ENCODE results near the gene XRCC5. TPM values are rescaled to one million over a fixed set of nuclear protein-coding genes. Genes with fewer than 3 reads are reported as not detected.

The XRCC5 gene
- total RNA-seq, 1 donor from 2014 or later = 524 TPM

DNA sequence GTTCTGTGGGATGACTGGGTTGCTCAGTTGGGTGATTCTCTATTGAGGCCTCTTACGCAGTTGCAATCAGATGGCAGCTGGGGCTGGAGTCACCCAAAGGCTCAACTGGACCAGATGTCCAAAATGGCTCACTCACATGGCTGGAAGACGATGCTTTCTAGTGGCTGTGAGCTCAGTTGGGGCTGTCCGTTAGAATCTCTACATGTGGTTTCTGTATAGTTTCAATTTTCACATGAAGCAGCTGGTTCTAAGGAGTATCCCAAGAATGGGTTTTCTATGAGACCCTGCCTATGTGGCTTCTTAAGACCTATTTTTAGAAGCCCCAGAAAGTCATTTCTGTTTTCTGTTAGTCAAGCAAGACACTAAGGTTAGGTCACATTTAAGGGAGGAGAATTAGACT is 4.4 kb downstream of the XRCC5 start:
- H3K36me3 Mint-ChIP-seq (ENCODE audit: low read depth) = peaks cover 37% of the 10 kb centered on the region
- H3K4me1 Mint-ChIP-seq = peaks cover 88% of the 10 kb centered on the region
- no peak overlapping the region for H3K27ac Mint-ChIP-seq (ENCODE audit: unreplicated experiment)
- H3K4me3 Mint-ChIP-seq = peak overlapping the region; percentile 92
- no peaks in the 10 kb centered on the region for H3K9me3 Mint-ChIP-seq
- peaks cover 4% of the 10 kb centered on the region for H3K27me3 Mint-ChIP-seq (ENCODE audit: low read depth)
- no peak for DNase-seq (ENCODE audit: low read depth, low spot score)
- TF ChIP-seq, protein P1, sequence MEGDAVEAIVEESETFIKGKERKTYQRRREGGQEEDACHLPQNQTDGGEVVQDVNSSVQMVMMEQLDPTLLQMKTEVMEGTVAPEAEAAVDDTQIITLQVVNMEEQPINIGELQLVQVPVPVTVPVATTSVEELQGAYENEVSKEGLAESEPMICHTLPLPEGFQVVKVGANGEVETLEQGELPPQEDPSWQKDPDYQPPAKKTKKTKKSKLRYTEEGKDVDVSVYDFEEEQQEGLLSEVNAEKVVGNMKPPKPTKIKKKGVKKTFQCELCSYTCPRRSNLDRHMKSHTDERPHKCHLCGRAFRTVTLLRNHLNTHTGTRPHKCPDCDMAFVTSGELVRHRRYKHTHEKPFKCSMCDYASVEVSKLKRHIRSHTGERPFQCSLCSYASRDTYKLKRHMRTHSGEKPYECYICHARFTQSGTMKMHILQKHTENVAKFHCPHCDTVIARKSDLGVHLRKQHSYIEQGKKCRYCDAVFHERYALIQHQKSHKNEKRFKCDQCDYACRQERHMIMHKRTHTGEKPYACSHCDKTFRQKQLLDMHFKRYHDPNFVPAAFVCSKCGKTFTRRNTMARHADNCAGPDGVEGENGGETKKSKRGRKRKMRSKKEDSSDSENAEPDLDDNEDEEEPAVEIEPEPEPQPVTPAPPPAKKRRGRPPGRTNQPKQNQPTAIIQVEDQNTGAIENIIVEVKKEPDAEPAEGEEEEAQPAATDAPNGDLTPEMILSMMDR (conservative IDR thresholded peaks at IDR 0.05) = no peak

DNA sequence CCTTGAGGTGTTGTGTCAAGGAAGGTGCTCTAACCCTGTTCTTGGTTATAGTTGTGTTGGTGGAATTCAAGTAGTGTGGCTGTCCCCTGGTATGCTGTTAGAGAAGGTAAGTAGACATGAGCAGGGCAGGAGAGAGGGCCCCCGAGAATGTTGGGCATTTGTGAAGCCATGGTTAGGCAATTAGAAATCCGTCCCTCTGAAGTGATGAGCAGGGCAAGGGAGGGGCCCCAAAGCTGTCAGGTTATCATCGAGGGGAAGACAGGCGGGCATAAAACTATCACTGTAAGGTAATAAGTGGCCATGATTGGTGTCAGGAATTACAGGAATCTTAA is 5.2 kb downstream of the XRCC5 start:
- no peak for DNase-seq (ENCODE audit: low read depth, low spot score)
- H3K27ac Mint-ChIP-seq (ENCODE audit: unreplicated experiment) = peak overlapping the region; percentile 2
- H3K27me3 Mint-ChIP-seq (ENCODE audit: low read depth) = no peaks in the 10 kb centered on the region
- peaks cover 36% of the 10 kb centered on the region for H3K36me3 Mint-ChIP-seq (ENCODE audit: low read depth)
- peaks cover 88% of the 10 kb centered on the region for H3K4me1 Mint-ChIP-seq
- H3K4me3 Mint-ChIP-seq = peak overlapping the region; percentile 92
- no peaks in the 10 kb centered on the region for H3K9me3 Mint-ChIP-seq
- TF ChIP-seq, protein P1 (conservative IDR thresholded peaks at IDR 0.05) = no peak

DNA sequence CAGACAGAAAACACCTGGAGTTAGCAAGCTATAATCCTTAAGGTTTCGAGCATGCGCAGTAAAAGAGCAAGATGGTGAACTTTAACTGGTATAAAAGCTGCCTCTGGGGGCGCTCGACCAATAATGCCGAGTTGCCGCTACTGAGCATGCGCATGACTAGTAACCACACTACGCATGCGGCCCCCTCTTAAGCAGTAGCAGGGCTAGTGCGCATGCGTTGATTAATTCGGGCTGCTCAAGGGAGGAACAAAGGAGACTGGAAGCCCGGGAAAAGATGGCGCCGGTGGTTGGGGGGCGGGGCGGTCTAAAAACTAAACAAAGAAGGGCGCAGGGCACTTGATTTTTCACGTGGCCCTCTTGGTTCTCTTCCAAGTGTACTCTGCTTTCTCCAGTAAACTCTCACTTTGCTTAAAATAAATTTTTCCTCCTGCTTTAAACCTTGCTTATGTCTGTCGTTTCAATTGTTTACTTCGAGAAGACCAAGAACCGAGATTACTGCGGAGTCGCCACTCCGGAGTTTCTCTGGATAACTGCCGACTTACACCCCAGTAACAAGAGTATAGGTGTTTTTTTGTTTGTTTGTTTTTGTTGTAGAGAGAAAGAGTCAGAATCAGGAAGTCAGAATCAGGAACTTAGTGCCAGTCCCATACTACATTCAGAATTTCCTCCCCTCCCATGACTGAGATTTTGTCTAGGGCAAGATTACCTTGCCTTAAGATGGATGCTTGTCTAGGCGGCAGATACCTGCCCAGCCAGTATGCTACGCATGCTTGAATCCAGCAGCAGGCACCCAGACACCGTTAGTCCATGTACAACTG is 5.8 kb downstream of the XRCC5 start:
- H3K4me3 Mint-ChIP-seq = peak overlapping the region; percentile 92
- H3K9me3 Mint-ChIP-seq = no peaks in the 10 kb centered on the region

DNA sequence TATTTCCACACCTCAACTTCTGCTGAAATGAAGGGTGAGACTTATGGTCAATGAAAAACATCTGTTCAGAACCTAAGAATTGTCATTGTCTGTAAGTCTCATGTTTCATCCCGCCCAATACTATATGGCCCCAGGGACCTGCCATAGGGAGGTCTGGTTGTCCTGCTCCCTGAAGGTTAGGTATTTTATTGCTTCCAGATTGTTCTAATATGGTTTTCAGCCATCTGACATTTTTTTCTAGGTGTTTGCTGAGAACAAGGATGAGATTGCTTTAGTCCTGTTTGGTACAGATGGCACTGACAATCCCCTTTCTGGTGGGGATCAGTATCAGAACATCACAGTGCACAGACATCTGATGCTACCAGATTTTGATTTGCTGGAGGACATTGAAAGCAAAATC is 7.3 kb downstream of the XRCC5 start:
- peaks cover 42% of the 10 kb centered on the region for H3K36me3 Mint-ChIP-seq (ENCODE audit: low read depth)
- TF ChIP-seq, protein P1 (conservative IDR thresholded peaks at IDR 0.05) = no peak
- peaks cover 80% of the 10 kb centered on the region for H3K4me1 Mint-ChIP-seq
- H3K9me3 Mint-ChIP-seq = no peaks in the 10 kb centered on the region
- H3K27me3 Mint-ChIP-seq (ENCODE audit: low read depth) = no peaks in the 10 kb centered on the region
- no peak for DNase-seq (ENCODE audit: low read depth, low spot score)
- peak overlapping the region; percentile 50 for H3K4me3 Mint-ChIP-seq
- H3K27ac Mint-ChIP-seq (ENCODE audit: unreplicated experiment) = peak overlapping the region; percentile 65

More for the DNA sequence above, 5.8 kb downstream of the XRCC5 start:
- peaks cover 39% of the 10 kb centered on the region for H3K36me3 Mint-ChIP-seq (ENCODE audit: low read depth)
- peak overlapping the region; percentile 100 for H3K27ac Mint-ChIP-seq (ENCODE audit: unreplicated experiment)
- no peaks in the 10 kb centered on the region for H3K27me3 Mint-ChIP-seq (ENCODE audit: low read depth)
- DNase-seq (ENCODE audit: low read depth, low spot score) = peak; percentile 99
- peaks cover 91% of the 10 kb centered on the region for H3K4me1 Mint-ChIP-seq
- TF ChIP-seq, protein P1 (conservative IDR thresholded peaks at IDR 0.05) = peak; percentile 90

DNA sequence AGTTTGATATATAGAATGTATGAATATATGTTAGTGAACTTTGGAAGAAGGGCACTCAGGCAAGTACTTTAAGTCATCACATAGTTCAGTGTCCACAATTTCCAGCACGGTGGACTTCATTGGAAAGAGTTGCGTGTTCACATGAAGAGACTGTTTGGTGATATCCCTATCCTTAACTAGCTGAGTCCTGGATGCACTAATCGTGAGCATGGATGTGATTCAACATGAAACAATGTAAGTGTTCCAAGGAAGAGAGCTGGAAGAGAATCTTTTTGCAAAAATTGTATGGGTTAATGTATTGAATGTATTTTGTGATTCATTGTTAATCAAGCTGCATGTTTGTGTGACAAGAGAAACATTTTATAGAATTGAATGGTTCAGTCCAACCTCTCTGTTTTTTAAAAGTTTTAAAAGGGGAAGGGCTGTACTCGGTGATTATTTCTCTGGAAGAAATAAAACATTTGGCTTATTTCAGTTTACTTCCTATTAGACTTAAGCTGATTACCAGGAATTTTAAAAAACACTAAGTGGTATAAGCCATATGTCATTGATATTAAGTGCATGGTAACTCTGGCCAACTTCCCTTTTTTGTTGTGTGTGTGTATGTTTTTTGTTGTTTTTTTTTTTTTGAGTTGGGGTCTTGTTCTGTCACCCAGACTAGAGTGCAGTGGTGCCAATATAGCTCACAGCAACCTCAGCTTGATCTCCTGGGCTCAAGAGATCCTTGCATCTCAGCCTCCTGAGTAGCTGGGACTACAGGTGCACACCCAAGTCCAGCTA is 8.6 kb downstream of the XRCC5 start:
- Mint-ChIP-seq H3K4me3 (peak overlapping the region; percentile 47), H3K36me3 (ENCODE audit: low read depth) (peaks cover 43% of the 10 kb centered on the region), H3K27ac (ENCODE audit: unreplicated experiment) (peak overlapping the region; percentile 63), H3K27me3 (ENCODE audit: low read depth) (no peaks in the 10 kb centered on the region), H3K9me3 (no peaks in the 10 kb centered on the region), H3K4me1 (peaks cover 68% of the 10 kb centered on the region)
- TF ChIP-seq, protein P1 (conservative IDR thresholded peaks at IDR 0.05) = no peak
- DNase-seq (ENCODE audit: low read depth, low spot score) = no peak
